NCI-H1436 treated with DMSO at 0.1 percent for 48 hours (cell line): ENCODE results near the gene MED26.

Experiments
- DNase-seq: peaks from one replicate; lab custom pipeline; 2025; lab: John Stamatoyannopoulos, UW

The MED26 gene

DNA sequence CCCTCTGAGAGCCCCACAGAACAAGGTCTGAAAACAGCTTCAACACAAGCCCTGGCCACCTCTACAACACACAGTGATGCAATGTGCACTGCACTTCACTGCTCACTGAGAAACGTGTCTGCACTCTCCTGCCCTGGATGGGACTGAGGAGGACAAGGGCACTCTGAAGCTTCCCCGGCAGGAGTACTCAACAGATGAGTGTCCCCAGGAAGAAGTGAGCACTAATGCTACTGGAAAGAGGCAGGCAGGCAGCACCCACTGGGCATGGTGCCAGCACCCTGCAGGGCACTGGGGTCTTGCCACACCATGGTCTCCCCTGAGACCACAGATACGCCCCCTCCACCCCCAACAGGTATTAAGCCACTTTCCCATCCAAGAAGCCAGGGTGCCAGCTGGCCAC, 38.1 kb downstream of the MED26 start:
- no peak for DNase-seq

DNA sequence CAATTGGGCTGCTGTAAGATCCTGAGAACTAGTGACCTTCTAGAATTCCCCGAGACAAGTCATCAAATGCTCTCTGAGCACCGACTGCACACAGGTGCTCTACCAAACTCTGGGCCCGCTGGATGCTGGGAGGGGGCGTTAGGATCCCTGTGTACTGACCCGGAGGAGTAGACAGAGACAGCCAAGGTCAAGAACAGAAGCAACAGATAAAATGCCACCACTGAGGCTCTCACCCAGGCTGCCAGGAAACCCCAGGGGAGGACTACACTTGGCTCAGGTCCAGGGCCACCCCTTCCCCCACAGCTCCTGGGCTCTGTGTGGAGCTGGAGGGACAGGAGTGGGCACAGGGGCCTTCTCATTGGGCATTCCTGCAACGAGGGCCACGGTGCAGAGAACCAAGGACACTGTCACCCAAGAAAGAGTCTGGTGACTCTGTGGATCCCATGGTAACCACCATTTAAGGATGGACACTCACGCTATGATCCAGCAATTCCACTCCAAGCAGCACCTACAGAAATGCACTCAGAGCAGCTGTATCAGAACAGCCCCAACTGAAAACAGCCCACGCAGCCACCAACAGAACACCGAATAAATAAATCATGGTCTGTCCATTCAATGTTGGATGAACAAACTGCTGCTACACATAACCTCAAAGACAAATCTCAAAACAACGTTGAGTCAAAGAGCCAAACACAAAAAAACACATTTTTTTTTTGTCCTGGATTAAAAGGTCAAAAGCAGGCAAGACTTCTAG, 39.0 kb downstream of the MED26 start:
- no peak for DNase-seq

DNA sequence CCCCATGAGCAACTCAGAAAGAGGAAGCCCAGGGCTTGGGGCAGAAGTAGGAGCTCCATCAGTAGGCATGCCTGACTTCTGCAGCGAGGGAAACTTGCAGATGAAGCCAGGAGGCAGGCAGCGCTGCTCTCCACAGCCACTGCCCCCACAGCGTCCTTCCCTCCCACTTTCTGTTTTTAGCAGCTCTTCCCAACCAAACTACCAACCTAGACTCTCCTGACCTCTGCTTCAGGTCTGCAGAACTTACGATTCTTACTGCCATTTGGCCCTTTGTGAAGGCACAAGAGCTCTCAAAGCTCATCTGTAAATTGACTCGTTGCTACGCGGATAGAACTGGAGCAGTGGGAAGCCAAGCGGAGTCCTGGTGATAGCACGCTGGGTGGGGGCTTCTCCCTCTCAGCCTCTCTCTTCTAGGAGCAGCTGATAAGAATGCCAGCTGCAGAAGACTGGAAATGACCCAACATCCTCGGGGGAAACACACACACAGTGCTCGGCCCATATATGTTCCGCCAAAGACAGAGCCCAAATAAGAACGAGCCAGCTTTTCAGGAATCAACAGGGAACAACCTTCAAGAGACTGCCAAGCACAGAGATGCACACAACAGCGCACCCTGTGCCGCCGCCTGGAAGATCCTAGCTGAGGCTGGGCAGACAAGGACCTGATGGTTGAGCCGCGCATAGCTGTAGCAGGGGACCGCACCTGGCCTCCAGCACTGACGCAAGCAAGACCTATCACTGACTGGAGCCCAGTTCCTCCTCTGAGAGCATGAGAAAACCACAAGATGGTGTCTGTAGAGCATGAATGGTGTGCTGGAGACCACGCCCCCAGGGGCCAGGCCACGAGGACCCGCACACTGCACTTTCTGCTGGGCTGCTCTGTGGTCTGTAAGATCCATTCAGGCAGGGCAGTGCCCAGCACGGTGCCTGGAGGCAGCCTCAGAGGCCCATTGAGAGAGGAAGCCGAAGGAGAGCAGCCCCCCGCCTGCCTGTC, 39.9 kb downstream of the MED26 start:
- no peak for DNase-seq

DNA sequence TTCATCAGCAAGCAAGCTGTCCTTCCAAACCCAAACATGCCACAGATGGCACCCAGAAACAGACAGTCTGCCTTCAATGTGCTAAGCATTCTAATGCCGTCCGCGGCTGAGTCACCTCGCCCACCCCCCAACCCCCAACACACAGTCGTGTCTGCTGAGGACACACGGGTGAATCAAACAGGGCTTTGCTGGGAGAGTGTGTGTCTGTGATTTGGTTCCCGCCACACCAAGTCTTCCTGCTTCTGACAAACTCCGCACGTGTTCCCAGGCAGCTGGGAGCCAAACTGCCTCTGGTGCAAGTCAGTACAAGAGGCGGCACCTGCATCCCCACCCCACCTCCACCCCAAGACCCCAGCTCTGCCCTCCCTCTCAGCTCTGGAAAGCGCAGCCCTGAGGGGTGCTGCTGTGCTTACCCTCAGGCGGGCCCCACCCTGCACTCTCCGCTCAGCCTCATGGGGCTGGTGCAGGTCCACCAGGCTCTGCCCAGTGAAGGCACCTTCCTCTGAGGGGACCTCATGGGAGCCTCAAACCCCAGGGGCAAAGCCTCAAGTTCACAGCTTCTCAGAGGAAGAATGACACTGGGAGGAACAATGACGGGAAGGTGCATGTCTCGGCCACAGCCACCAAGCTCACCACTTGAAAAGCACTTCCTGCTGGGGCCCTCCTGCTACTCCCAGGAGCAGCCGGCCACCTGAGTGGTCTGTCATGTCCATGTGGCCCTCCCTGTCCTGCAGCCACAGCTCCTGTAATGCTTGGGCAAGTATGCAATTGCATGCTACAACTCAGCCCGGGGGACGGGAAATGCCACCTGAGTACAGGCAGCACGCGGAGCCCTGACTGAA, 40.8 kb downstream of the MED26 start:
- no peak for DNase-seq

DNA sequence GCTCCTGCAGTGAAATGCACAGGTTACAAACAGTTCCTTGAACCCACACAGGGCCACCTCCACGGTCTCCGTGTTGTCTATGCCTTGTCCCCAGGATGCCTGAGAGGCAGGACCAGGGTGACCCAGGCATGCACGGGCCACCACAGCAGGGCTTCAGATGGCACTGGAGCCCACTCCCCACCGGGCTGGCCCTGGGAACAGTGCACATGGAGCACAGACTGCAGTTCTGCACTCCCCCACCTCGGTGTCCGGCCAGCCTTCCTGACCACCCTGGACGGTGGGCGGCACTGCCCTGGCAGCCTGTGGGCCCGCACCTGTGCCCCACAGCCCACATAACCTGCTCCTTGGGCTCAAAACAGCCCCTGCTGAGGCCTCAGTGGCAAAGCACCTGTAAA, 41.5 kb downstream of the MED26 start:
- no peak for DNase-seq

DNA sequence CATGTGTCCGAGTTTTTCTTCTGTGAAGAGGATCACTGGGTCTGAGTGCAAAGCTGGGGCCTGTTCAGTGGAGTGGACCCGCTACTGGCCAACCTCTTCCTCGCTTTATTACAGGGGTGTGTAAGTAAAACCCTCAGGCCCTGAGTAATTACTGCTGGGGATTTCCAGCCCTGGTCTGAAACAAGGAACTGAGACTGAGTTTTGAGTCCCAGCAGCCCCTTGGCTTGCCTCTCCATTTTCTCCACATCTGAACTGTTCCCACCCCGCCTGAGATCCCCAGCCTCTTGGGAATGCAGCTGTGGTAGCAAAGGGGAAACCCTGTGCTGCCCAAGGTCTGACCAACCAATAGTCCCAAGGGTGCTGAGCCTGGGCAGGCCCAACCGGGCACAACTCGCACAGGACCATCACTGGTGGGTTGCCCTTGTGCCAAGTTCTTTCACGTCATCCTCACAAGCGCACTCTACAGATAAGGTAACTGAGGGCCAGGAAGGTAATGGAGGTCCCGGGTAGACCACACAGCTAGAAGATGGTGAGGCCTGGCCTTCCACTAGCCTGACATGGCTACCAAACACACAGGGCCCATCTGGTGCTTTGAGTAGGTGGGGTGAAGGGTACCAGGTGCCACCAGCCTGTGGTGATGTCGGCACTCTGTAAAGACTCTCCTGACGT, 42.1 kb downstream of the MED26 start:
- no peak for DNase-seq

DNA sequence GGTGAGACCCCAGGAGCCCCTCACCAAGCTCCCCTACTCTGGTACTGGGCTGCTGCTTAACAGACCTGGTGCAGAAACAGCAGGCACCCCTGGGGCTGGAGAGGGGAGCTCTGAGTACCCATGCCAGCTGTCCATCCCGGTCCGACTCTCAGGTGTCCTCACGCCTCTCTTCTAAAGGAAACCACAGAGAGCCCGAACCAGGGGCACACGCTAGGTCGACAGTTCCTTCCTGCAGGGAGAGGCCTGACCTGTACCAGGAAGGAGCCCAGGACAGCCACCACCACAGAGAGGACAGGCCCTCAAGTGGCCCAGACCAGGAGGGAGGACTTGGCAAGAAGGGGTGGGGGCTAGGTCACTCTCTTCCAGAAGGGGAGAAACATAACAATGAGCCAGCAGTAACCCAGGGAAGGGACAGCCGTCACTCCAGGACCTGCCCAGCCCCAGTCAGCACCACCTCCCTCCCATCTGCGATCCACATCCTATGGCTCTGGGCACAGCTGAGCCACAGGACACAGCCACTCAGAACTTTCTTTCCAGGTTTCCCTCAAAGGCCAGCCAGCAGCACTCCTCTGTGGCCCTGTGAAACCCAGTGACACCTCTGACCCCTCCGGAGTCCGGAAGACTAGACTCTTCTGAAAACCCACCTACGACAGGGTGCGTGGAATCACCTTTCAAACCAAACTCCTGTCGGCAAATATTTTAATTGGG, 42.8 kb downstream of the MED26 start:
- DNase-seq, result no peak

DNA sequence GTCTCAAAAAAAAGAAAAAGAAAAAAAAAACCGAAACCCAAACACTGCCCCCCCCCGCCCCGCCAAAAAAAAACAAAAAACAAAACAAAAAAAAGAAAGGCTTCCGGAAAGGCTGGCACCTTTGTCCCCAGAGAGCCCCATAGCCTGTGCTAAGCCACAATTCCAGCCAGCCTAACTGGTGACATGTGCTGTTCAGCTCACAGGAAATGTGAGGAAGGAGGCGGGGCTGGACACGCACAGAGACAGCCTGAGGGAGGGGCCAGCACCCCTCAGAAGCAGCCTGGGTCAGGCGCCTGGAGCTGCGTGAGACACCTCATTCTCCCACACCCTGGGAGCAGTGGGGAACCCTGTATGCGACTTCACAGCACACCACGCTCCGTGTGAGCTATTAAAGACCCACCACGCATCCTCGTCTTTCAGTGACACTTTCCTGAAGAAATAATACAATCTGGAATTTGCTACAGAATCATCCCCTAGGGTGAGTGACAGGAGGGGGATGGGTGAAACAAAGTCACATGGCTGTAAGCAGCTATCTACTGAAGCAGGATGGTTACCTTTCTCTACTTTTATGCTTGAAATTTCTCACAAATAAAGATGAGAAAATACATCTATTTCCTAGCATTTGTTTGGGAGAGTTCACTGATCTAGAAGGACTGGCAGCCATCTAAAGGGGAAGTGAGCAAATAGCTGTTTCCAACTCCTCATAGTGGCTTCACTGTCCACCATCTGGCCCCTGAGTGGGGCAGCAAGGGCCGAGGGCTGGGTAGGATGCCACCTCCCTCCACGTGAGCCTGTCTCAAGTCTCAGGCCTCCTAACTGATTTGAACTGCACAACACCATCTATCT, 43.5 kb downstream of the MED26 start:
- peak; percentile 55 for DNase-seq

DNA sequence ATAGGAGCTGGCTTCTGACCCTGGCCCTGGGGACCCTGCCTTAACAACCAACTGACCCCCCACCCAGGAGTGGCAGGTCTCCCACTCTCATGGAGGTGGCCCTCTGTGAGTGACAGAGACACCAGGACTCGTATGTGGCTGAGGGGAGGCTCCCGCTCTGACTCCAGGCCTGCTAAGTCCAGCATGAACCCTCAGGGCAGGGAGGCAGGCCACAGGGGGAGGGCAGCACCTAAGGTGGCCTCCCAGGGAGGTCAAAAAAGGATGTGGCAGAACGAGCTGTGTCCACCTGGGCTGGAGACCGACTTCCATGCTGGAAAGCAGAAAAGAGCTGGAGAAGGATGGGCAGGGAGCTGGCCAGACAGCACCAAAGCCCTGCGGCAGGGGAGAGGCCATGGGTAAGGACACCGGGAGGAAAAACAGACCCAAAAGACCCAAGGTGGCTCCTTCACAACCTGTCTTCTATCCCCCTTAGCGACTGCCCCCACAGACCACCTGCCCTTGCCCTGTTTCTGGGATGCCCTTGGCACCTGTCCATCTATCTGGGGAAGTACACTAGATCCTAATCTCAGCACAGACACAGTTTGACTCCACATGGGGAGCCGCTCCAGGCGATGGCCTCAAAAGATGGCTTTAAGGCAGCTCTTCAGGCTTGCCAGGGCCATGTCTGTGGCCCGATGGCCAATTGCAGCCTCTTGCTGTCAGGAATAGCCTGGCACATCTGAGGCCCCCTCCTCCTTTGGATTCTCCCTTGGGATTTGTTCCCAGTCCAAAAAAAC, 45.3 kb downstream of the MED26 start:
- no peak for DNase-seq

DNA sequence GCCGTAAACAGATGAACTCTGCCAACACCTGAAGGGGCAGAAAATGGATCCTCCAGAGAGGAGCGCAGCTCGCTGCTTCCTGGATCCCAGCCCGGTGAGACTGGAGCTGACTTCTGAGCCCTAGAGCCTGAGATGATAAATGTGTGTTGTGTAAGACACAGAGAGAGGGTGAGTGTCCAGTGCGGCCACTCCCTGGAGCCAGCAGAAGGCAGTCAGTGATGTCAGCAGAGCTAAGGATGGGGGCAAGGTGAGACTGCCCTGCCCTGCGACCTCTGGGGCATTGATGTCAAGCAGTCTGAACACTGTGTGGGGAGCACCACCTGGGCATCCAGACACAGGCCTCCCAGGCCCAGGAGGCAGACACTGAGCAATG, 46.0 kb downstream of the MED26 start:
- DNase-seq, result no peak

DNA sequence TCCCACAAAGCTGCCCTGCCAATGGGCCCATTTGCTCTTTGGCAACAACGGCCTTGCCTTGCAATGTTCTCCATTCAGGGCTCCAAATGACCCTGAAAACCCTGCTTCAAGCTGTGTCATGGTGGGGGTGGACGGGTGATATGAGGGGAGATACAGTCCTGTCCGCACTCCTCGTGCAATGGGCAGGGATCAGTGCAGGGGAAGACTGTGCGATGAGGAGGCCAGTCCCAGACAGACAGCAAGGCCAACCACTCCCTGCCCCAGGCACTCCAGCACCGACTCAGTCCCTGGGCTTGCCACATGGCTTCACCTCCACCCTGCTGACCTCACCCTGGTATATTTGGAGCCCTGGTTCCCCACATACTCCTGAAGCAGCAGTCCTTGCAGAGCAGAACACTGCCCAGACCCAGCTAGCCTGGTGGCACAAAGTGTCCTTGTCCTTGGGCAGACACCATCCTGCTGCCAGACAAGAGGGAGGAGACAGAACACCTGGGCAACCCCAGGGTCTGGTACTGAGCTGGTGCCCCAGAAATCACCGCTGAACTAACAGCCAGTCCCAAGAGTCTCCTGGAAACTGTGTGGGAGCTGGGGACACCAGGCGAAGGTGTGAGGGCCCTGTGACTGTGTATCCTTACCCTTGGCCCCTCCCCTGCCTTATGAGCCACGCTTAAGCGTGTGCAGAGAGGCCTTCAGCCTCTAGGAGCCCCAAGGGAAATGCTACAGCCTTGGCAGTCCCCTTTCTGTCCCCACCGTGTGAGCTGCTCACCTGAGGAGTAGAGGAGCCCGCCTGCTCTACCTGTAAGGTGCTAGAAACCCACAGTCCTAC, 46.6 kb downstream of the MED26 start:
- DNase-seq, result no peak

DNA sequence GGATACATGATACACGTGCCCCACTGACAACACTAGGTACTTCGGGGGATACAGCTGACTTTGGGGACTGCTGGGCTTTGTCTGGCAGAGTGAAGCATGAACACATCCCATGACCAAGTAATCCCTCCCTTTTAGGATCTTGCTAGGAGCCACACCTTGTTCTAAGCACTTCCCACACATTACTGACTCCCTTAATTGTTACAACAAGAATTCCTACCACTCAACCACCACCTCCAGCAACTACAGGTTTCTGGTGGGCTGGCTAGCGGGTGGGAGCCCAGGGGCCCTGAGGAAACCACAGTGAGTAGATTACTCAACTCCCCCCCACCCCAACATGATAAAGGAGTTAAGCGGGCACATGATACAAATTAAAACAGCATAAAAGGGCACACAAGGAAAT, 48.6 kb downstream of the MED26 start:
- DNase-seq, result no peak

DNA sequence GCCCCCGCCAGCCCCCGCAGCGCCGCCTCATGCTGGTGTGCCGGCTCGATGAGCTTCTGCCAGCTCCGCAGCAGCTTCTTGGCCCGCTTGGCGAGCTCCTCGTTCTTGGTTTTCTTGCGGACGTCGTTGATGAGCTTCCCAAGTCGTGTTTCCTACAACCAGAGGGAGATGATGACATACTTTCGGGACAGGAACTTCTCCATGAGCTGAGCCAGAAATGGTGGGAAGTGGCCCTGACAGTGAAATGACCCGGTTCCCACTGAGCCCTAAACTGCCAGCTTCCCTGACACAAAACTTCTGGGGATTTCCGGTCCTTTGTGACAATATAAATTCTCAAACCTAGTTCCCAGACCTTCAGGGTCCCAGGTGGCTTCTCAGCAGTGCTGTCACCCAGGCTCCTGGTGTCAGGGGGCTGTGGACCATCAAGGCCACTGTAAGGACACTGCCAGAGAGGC, 50.4 kb downstream of the MED26 start:
- no peak for DNase-seq

DNA sequence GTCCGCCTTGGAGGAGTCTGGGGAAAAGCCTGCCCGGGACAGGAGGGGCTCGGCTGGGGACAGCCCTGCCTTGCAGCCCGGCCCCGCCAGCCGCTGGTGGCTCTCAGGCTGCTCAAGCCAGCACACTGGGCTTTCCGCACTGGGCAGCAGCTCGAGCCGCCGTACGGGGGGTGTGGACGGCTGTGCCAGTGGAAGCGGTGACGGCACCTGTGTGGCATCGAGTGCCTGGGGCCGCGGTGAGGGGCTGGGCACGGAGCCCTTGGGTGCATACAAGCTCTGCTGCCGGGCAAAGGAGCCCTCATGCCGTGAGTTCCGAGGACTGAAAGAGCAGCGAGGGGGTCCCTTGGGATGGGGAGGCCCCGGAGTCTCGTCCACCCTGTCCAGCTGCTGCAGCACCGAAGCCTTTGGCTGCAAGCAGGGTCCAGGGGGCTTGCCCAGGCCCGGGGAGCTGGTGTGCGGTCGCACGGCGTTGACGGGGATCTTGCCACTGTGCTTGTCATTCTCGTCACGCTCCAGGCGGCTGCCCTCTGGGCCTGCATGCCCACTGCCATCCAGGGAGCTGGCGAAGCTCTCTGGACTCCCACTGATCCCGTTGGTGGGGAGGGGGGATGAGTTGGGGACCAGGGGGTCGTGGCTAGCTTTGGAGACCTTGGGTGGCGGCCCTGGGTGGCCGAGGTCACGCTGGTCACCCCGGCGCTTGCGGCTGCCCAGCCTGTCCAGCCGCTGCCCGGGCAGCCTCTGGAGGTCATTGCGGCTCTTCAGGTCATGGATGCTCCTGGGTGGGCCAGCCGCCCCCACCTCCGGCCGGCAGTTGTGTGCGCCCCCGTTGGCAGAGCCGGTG, 51.1 kb downstream of the MED26 start:
- DNase-seq, result no peak

DNA sequence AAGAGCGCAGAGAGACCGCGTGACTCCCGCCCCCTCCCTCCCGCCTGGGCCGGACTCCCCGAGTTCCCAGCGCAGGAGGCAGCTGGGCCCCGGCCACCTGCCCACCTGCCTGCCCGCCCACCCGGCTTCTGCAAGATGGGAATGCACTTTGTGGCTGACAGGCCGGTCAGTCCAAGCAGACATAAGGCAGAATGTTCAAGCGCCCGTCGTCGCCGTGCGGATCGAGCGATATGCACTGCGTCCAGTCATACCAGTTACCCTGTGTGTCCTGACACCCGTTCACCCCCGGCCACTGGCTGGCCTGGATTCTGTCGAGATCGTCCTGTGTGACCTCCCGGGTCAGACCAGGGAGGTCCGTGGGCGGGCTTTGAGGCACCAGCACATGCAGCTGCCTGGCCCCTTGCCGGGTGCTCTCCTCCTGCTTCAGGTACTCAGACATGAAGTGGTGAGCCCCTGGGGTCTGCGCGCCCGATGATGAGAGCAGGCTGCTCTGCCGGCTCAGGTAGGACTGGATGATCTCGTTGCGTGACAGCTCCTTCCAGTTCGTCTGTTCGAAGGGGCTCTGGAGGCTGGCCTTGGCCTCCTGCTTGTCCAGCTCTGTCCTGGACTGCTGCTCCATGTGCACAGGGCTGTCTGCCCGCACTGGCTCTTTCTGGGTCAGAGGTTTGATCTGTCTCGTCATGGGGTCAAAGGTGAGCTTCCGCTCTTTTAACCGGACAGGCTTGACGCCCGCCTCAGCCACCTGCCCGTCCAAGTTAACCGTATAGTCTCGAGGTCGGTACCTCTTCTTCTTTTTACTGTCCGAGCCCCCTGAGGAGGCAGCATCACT, 51.9 kb downstream of the MED26 start:
- DNase-seq, result no peak

DNA sequence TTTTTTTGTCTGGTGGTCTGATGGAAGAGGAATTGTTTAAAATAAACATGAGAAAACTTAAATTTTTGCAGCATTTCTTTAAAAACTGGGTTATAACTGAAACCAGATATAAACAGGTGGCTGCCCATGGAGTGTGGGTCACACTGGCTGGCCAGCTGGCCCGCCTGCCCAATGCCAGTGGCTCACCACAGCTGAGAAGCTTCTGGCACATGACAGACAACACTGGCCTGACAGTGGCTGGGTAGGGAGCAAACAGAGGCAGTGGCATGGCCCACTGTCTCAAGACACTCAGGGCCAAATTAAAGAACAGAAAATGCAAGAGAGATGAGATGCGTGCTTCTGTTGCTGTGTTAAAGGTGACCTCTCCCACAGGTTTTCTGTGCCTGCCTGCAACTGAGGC, 52.7 kb downstream of the MED26 start:
- no peak for DNase-seq

DNA sequence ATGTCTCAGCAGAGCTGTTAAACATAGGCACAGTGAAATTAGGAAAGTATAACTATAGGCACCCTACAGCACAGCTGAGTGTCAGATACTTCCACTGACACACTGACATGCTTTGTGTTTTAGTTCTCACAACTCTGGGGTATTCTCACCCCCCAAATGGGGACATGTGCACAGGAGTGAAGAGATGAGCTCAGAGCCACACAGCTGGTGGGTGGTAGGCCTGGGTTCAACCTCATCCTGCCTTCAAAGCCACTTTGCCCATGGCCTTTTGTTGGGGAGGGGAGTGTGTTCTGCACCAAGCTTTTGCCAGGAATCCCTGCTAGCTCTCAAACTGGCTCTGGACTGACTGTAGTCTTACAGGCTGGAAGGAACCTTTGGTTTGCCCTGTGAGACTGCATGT, 54.1 kb downstream of the MED26 start:
- DNase-seq, result no peak
